Skeletal muscle cell (primary cell): ENCODE results near the gene MCCC2.
"Not testable (repeated sequence)": the region's sequence is repeated elsewhere in the genome, so short reads cannot be mapped to it uniquely, and the experiment has no call there.

Experiments used
- DNase-seq: peaks from one replicate; pipeline ENCODE4 v3.0.0-alpha.2; 2010; ENCODE audit warnings: low read depth
- H3K4me3 ChIP-seq: 2 replicates; pipeline ENCODE4 v1.5.1; 2011; ENCODE audit warnings: low read depth, mild to moderate bottlenecking, control low read depth, low read length, moderate library complexity

The MCCC2 gene

DNA sequence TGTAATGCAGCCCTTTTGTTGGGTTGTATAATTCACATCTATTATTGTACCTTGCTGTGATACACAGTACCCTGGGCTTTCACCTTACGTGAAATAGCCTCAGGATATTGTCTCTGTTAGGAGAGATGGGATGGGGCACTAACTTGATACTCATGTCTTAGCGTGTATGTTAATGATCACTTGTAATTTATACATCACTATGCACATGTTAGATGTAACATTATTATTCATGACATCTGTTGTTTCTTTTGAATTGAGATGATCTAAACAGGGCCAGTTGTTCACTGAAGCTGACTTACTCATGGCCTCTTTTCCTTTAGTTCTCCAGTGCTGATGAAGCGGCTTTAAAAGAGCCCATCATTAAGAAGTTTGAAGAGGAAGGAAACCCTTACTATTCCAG is 65.2 kb downstream of the MCCC2 start:
- H3K4me3 ChIP-seq: no peak overlapping the region
- DNase-seq: no peak

DNA sequence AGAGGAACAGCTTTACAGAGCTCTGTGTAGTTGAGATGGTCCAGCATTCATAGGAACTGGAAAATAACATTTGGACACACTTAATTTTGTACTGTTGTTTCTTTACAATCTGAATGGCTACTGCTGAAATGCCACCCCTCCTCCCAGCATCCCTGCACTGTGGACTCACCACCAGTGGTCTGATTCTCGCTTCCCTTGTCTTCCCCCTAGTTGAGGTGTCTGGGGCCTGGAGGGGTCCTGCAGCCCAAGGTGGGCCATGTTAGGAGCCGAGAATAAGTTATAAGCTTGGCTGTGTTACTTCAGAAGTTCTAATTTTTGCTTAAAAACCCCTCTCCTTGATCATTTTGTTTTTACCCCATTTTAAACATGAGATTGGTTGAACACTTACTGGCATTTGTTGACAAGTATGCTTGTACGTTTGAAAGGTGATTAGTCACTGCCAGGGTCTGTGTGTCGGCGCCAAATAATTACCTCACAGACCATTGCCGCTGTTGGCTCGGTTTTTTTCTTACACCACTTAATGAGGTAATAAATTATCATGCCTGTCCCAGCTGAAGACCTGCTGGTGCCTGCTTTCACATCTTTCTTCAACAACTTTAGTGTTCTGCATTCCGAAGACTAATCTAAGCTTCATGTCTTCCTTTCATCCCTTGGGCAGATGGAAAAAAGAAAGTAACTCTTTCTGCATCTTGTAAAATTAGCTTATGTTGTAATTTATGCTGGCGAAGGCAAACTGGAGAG is 65.8 kb downstream of the MCCC2 start:
- no peak for DNase-seq
- H3K4me3 ChIP-seq: no peak overlapping the region

DNA sequence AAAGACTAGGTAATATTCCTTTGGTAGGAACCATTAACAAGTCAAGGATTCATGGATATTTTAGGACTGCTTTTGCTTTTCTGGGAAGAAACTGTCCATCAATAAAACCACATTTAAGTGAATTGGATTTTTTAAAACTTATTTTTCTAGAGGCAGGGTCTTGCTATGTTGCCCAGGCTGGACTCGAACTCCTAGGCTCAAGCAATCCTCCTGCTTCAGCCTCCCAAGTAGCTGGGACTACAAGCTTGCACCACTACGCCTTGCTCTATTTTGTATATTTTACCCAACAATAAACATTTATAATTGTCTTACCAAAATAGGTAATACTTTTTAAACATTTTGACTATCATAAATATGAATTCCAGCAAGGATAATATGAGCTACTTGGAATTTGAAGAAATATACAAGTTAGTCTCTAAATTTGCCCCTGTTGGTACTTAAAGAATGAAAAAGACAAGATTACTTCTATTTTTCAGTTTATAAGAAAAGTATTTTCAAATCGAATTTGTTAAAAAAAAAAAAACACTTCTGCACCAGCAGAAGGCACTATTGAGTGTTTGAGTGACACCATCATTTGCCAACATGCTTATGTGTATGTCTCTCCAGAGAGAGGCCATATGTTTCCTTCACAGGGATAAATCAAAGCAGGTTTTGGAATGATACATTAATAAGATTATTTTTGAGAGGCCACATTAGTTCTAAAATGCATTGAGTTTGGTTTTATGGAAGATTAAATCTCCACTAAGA is 71.9 kb downstream of the MCCC2 start:
- DNase-seq: peak; percentile 1
- H3K4me3 ChIP-seq: no peak overlapping the region

DNA sequence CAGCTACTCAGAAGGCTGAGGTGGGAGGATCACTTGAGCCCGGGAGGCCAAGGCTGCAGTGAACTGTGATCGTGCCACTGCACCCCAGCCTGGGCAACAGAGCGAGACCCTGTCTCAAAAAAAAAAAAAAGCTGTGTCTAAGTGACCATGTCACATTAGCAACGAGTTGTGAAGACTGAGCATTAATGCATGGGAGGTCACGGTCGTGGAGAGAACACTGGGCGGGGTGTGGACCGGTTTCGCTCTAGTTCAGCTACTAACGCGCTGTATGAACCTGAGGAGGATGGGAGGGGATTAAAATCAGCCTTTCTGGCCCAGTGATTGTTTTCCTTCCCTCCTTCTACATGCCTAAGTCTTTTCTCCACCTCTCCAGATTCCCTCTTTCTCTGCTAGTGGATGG is 75.2 kb downstream of the MCCC2 start:
- DNase-seq: no peak
- H3K4me3 ChIP-seq: no peak overlapping the region

DNA sequence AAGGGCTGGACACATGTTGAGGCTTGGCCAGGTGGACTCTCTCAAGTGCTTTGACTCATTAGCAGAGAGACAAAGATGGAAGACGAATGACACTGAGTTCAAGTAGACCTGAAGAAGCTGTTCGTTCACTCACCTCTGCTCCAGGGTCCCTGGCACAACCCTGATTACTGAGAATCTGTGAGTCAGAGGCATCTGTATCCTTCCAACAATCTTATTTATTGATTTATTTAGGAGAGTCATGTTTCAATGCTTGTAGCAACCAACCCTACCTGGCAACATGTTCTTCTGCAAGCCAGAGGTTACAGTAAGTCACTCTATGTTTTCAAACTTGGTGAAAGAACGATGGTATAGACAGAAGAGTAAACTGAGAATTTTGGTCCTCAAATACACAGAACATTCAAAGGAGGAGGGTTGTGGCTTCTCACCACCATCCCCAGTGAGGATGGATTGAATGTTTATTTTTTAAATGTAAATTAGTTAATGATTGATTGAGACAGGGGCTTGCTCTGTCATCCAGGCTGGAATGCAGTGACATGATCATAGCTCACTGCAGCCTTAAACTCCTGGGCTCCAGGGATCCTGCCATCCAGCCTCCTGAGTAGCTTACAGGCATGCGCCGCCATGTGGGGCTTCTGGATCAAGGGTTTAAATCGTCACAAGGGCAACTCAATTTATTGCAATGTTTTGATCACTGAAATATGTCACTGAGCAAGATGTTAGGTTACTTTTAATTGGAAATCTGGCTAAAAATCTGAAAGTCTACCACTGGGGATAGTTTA is 76.2 kb downstream of the MCCC2 start:
- H3K4me3 ChIP-seq: no peak overlapping the region
- DNase-seq: no peak

DNA sequence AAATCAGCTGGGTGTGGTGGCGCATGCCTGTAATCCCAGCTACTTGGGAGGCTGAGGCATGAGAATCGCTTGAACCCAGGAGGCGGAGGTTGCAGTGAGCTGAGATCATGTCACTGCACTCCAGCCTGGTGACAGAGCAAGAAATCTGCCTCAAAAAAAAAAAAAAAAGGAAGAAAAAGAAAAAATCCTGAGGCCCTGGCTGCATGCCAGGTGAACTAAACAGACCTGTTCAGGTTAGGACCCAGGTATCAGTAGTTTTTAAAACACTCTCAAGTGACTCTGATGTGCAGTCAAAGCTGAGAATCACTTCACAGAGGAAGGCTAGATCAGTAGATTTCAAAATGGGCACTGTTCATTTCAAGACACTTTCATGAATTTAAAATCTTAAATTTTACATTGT is 77.5 kb downstream of the MCCC2 start:
- H3K4me3 ChIP-seq, DNase-seq: not testable (repeated sequence)

DNA sequence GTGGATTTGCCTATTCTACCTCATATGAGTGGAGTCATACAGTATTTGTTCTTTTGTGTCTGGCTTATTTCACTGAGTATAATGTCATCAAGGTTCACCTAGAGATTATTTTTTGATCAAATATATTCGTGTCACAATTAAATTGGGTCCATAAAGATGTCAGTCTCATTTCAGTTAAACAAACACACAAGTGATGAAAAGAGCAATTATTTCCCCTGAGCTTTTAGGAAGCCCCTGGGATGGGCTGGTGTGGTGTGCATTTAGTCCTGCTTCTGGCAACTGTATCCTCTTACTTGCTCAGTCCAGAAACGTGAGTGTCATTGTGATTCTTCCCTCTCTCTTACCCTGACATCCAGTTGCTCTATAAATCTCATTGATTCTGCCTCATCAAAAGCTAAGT is 79.2 kb downstream of the MCCC2 start:
- no peak for DNase-seq
- H3K4me3 ChIP-seq: no peak overlapping the region

DNA sequence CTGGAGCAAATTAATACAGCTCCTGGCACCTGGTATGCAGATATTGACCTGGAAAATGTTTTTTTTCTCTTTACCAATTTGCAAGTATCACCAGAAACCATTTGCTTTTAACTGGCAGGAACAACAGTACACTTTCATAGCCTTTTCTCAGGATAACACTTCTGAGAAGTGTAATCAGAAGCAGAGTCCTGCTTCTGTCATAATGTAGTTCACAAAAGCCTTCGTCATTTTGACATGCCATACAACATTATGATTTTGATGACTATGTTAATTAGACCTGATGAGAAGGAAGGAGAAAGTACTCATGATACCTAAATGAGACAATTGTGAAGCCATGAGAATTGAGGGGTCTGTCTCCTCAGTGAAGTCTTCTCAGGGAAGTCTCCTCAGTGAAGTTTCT is 90.8 kb downstream of the MCCC2 start:
- DNase-seq: no peak
- H3K4me3 ChIP-seq: no peak overlapping the region

DNA sequence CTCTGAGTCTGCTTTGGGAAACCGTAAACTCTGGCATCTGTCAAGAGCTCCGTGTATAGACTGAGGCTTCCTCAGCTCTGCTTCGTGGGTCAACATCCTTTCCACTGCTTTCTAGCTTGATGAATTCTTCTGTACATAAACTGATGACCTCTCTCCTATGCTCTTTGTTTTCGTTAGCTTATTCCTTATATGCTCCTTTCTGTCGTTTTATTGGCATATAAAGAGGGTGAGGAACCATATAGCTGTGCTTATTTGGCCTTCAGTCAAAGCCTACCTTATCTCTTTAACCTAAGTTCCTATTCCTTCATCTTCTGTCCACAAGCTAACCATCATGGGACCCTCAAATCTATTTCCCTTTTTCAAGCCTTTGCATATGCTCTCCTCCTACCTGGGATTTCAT is 92.6 kb downstream of the MCCC2 start:
- H3K4me3 ChIP-seq: no peak overlapping the region
- no peak for DNase-seq

DNA sequence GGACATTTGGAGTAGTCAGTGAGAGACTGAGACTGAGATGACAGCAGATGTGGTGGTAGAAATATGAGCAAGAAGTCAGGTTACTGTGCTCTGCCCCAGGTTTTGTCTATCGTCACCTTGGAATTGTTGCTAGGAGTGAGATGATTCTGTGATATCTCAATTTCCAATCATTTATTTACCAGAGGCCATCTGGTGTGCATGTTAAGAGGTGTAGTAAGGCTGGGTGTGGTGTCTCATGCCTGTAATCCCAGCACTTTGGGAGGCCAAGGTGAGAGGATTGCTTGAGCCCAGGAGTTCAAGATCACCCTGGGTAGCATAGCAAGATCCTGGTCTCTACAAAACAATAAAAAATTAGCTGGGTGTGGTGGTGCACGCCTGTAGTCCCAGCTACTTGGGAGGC is 93.4 kb downstream of the MCCC2 start:
- no peak for DNase-seq
- no peak overlapping the region for H3K4me3 ChIP-seq

DNA sequence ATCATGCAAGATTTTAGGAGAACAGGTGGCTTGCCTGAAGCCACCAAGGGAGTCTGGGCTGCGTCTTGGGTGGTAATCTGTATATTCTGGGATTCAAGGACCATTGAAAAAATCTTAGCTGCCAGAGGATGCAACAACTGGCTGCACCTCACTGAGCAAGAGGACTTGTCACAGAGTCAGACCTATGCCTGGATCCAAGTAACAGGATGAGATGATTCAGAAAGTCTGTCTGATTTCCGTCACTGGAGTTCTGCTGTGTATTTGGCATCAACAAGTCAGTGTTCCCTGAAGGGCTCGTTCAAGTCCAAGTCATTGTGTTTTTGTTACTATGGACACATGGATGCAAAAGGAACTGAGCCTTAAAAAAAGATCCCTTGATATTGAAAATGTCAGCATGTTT is 94.2 kb downstream of the MCCC2 start:
- DNase-seq: no peak
- H3K4me3 ChIP-seq: no peak overlapping the region

DNA sequence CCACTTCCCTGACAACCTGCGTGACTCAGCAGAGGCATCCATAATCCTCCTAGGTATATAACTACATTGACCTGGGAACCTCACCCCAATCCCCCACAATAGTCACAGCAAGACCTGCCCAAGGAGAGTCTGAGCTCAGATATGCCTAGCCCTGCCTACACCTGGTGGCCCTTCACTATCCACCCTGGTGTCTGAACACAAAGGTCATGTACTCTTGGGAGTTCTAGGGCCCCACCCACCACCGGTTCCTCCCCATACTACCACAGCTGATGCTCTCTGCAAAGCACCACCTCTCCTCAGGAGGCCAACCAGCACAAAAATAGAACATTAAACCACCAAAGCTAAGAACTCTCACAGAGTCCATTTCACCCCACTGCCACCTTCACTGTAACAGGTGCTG is 97.2 kb downstream of the MCCC2 start:
- no peak overlapping the region for H3K4me3 ChIP-seq
- no peak for DNase-seq

DNA sequence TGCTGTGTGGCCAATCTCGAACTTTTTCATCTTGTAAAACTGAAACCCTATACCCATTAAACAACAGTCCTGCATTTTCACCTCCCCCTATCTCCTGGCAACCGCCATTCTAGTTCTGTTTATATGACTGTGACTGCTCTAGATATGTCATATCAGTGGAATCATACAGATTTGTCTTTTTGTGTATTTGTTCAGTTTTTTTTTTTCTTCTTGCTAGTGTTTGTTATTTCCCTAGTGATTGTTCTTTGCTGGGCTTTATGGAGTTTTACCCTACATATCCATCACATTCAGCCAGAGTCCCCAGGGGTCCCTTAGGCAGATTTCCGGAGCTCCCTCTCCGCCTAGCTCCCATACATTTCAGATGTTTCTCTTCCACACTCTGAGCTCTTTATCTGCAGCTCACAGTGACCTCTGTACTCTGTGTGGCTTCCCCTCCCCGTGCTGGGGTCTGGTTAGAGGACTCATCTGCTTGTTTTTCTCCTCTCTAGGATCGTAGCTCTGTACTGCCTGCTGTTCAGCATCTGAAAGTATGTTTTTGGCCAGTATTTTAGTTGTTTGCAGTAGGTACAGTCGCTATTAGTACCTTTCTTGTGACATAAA is 106.8 kb downstream of the MCCC2 start:
- H3K4me3 ChIP-seq: no peak overlapping the region
- no peak for DNase-seq

DNA sequence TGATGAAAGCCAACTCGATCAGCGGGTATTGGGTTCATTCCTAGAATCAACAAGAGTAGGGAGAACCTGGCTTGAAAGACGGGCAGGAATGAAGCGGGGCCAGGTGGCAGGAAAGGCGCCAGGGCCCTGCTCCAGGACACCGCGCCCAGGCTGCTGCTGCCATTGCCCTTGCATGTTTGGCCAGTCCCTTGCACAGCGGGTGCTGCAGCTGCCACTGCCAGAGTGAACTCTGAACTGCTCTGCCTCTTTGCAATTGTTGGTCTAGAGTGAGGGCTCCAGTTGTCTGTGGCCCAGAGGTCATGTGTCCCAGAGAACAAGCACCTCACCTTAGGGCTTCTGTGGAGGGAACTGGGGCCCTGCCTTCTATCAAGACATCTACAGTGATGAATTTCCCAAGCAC is 107.9 kb downstream of the MCCC2 start:
- no peak overlapping the region for H3K4me3 ChIP-seq
- no peak for DNase-seq

DNA sequence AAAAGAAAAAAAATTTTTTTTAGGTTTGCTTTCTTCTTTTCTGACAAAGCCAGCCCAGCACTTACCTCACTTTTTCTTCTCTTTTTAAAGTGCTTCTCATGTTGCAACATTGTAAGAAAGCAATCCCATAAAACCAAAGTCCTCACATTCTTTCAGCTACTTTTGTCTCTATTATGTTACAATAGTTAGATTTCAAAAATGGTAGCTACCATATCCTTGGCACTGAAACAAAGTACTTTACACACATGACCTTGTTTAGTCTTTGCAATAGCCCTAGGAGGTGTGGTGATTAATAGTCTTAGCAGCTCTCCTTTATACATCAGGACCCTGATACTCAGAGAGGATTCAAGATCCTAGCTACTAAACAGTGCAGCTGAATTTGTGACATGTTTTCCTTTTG is 108.5 kb downstream of the MCCC2 start:
- H3K4me3 ChIP-seq: no peak overlapping the region
- DNase-seq: no peak

DNA sequence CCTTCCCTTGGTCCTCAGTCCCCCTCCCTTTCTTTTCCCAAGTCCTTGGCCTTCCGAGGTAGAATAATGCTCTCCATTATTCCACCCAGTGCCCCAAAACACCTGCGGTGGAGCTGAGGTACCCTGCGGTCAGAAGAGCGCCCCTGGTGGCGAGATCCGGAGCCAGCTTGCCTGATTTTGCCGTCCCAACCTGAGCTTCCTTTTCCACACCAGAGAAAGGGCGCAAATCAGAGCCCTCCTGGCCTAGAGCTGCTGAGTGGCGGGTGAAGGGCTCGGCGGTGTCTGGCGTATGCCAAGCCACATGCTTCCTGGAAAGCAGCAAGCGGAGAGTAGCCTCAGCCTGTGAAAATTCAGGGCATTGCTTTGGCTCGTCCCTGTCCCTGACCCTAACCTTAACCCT is 110.8 kb downstream of the MCCC2 start:
- no peak for DNase-seq
- no peak overlapping the region for H3K4me3 ChIP-seq

DNA sequence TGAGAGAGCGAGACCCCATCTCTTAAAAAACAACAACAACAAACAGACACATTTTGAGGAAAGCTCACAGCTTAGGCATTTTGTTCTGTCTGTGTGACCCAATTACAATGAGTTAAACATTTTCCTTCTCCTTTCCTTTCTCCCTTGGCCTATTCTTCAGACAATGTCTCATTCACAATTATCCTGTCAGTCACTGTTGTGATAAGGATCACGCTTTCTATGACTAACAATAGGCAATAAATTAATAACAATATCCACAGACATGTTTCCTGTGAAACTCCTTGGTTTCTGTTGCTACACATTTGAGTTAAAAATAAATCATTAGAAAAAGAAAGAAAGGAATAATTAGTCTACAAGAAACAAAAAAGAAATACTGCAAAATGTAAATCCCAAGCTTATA is 112.1 kb downstream of the MCCC2 start:
- H3K4me3 ChIP-seq: no peak overlapping the region
- DNase-seq: no peak

DNA sequence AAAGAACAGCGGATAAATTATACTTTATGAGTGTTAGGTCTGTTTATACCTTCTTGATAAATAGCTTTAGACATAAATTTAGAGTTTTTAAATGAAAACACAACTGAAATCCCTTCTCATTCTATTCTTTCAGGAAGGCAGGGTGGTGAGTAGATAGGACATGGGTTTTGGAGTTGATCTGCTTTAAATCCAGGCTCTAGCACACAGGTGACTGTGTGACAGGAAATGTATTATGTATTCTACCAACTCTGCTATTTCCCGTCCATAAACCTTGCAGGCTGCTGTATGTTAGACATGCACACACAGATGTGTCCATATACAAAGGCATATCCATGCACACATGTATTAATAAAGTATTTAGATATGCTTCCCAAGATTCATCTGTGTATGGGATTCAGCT is 112.6 kb downstream of the MCCC2 start:
- DNase-seq: no peak
- H3K4me3 ChIP-seq: no peak overlapping the region

DNA sequence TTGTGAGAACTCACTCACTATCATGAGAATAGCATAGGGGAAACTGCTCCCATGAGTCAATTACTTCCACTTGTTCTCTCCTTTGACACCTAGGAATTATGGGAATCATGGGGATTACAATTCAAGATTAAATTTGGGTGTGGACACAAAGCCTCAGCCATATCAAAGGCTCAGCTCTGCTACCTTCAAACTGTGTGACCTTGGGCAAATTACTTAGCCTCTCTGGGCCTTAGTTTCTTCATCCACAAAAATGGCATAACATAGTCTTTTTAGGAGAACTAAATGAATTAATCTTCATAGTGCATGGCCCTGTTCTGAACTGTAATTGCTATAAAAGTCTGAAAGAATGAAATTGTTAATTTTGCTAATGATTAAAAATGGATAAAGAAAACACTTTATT is 113.7 kb downstream of the MCCC2 start:
- DNase-seq: no peak
- H3K4me3 ChIP-seq: no peak overlapping the region

DNA sequence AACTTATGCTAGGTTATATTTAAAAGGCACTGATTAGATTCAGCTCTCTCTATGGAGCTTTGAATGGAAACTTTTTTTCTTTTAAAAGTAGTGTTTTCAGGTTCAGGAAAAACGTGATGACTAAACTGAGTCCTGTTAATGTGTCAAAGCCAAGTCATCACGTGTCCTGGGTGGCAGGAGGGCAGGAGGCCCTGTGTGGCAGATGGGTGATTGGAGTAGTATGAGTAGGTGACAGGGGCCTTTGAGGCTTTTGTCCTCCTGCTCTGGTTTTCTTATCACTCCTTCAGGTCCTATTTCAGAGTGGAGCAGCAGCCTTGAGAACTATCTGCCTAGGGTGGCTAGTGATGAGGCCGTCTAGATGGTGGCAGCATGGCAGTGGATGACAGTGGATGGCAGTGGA is 114.3 kb downstream of the MCCC2 start:
- DNase-seq: no peak
- H3K4me3 ChIP-seq: no peak overlapping the region
